ENCODE data around the gene TBC1D22A.

Gene TBC1D22A

GRCh38 chr22:47144076-47144765, 381.8 kb downstream of the TBC1D22A start:
- H3K4me3 ChIP-seq (replicated peaks in 1 of 2; ENCODE audit: low read depth in 2 of 2, low read length in 2 of 2), result no peak overlapping the region
- no peak for DNase-seq (ENCODE audit: low read depth in 2 of 2)
- TF ChIP-seq CTCF (IDR thresholded peaks at IDR 0.05; ENCODE audit: low read depth, low read length), result no peak

GRCh38 chr22:47144791-47145425, 382.5 kb downstream of the TBC1D22A start:
- no peak overlapping the region for H3K4me3 ChIP-seq (replicated peaks in 1 of 2; ENCODE audit: low read depth in 2 of 2, low read length in 2 of 2)
- DNase-seq (ENCODE audit: low read depth in 2 of 2), result no peak
- no peak for TF ChIP-seq CTCF (IDR thresholded peaks at IDR 0.05; ENCODE audit: low read depth, low read length)

- DNase-seq (ENCODE audit: low read depth in 2 of 2), result no peak
- TF ChIP-seq CTCF (IDR thresholded peaks at IDR 0.05; ENCODE audit: low read depth, low read length), result no peak
- H3K4me3 ChIP-seq (replicated peaks in 1 of 2; ENCODE audit: low read depth in 2 of 2, low read length in 2 of 2), result no peak overlapping the region
Observed at GRCh38 chr22:47145883-47146282, 383.4 kb downstream of the TBC1D22A start.

GRCh38 chr22:47146391-47146790, 383.9 kb downstream of the TBC1D22A start:
- no peak overlapping the region for H3K4me3 ChIP-seq (replicated peaks in 1 of 2; ENCODE audit: low read depth in 2 of 2, low read length in 2 of 2)
- TF ChIP-seq CTCF (IDR thresholded peaks at IDR 0.05; ENCODE audit: low read depth, low read length), result no peak

GRCh38 chr22:47146941-47147340, 384.5 kb downstream of the TBC1D22A start:
- no peak for DNase-seq (ENCODE audit: low read depth in 2 of 2)
- no peak for TF ChIP-seq CTCF (IDR thresholded peaks at IDR 0.05; ENCODE audit: low read depth, low read length)
- H3K4me3 ChIP-seq (replicated peaks in 1 of 2; ENCODE audit: low read depth in 2 of 2, low read length in 2 of 2), result no peak overlapping the region

More at GRCh38 chr22:47146391-47146790, 383.9 kb downstream of the TBC1D22A start:
- no peak for DNase-seq (ENCODE audit: low read depth in 2 of 2)

- H3K4me3 ChIP-seq (replicated peaks in 1 of 2; ENCODE audit: low read depth in 2 of 2, low read length in 2 of 2), result no peak overlapping the region
- DNase-seq (ENCODE audit: low read depth in 2 of 2), result no peak
- TF ChIP-seq CTCF (IDR thresholded peaks at IDR 0.05; ENCODE audit: low read depth, low read length), result no peak
Observed at GRCh38 chr22:47147572-47147971, 385.1 kb downstream of the TBC1D22A start.
